Parathyroid adenoma (tissue), 2 donors: ENCODE data around the gene SFMBT2.

Source experiments
- H2AFZ ChIP-seq: fragments of 300-600 bp; sonication (generic); one replicate; pipeline ENCODE4 v1.7.0; 2017; ENCODE audit warnings: antibody characterized with exemption, mild to moderate bottlenecking
- H3K27ac ChIP-seq: fragments of 300-600 bp; sonication (generic); one replicate; pipeline ENCODE4 v1.7.0; 2017
- H3K27me3 ChIP-seq: fragments of 300-600 bp; sonication (generic); one replicate; pipeline ENCODE4 v1.7.0; 2017; ENCODE audit warnings: low read length; ENCODE audit not compliant: control insufficient read depth, insufficient read depth
- H3K36me3 ChIP-seq: fragments of 300-600 bp; sonication (generic); one replicate; pipeline ENCODE4 v1.7.0; 2017; ENCODE audit warnings: low read length; ENCODE audit not compliant: control insufficient read depth, insufficient read depth
- H3K4me1 ChIP-seq: fragments of 300-600 bp; sonication (generic); one replicate; pipeline ENCODE4 v1.7.0; 2017; ENCODE audit warnings: control low read depth
- H3K4me2 ChIP-seq: fragments of 300-600 bp; sonication (generic); one replicate; pipeline ENCODE4 v1.7.0; 2017; ENCODE audit warnings: low read length
- H3K4me3 ChIP-seq: fragments of 300-600 bp; sonication (generic); one replicate; pipeline ENCODE4 v1.7.0; 2017; ENCODE audit warnings: low read depth, low read length
- H3K79me2 ChIP-seq: fragments of 300-600 bp; sonication (generic); one replicate; pipeline ENCODE4 v1.7.0; 2017; ENCODE audit warnings: control low read depth
- H3K9ac ChIP-seq: fragments of 300-600 bp; sonication (generic); one replicate; pipeline ENCODE4 v1.7.0; 2017; ENCODE audit warnings: mild to moderate bottlenecking
- H3K9me3 ChIP-seq: fragments of 300-600 bp; sonication (generic); one replicate; pipeline ENCODE4 v1.7.0; 2017; ENCODE audit warnings: low read length; ENCODE audit not compliant: control insufficient read depth
- TF ChIP-seq, protein P1 (sequence below): fragments of 300-600 bp; sonication (generic); IDR thresholded peaks from one replicate; pipeline ENCODE4 v1.7.0; 2017; ENCODE audit warnings: antibody characterized with exemption, mild to moderate bottlenecking
- donor health status: primary hyperparathyroidism.

SFMBT2 gene

DNA sequence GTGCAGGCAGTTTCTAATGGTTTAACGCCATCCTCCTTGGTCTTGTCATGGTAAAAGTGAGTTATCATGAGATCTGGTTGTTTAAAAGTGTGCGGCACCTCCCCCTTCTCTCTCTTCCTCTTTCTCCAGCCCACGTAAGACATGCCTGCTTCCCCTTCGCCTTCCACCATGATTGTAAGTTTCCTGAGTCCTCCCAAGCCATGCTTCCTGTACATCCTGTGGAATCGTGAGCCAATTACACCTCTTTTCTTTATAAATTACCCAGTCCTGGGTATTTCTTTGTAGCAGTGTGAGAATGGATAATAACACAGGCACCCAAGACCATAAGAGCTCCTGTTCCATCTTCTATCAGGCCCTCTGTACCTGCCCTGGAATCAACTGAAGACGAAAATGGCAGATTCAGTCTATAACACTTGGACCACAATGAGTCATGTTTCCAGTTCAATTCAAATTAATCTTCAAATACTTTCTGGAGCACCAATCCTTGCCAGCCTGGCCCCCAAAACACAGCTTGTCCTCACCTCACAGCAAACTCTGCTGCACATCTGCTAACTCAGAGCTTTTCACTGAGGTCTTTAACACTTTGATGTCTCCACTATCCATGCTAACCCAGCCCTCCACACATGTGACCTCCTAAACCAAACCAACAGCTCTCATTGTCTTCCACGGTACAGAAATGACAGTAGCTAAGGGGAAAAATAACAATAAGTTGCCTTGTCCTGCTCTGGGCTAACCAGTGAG is 73.2 kb downstream of the SFMBT2 start:
- Histone ChIP-seq H3K9me3 (no peaks in the 10 kb centered on the region), H3K4me2 (no peak overlapping the region), H3K79me2 (peaks cover 37% of the 10 kb centered on the region), H3K9ac (no peak overlapping the region), H3K4me1 (no peaks in the 10 kb centered on the region), H3K4me3 (no peak overlapping the region), H2AFZ (no peak overlapping the region), H3K27ac (no peak overlapping the region), H3K27me3 (no peaks in the 10 kb centered on the region), H3K36me3 (no peaks in the 10 kb centered on the region)
- TF ChIP-seq, protein P1, sequence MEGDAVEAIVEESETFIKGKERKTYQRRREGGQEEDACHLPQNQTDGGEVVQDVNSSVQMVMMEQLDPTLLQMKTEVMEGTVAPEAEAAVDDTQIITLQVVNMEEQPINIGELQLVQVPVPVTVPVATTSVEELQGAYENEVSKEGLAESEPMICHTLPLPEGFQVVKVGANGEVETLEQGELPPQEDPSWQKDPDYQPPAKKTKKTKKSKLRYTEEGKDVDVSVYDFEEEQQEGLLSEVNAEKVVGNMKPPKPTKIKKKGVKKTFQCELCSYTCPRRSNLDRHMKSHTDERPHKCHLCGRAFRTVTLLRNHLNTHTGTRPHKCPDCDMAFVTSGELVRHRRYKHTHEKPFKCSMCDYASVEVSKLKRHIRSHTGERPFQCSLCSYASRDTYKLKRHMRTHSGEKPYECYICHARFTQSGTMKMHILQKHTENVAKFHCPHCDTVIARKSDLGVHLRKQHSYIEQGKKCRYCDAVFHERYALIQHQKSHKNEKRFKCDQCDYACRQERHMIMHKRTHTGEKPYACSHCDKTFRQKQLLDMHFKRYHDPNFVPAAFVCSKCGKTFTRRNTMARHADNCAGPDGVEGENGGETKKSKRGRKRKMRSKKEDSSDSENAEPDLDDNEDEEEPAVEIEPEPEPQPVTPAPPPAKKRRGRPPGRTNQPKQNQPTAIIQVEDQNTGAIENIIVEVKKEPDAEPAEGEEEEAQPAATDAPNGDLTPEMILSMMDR: no peak

- Histone ChIP-seq H3K36me3 (no peaks in the 10 kb centered on the region), H3K9me3 (no peaks in the 10 kb centered on the region), H3K4me3 (no peak overlapping the region), H3K4me2 (no peak overlapping the region), H3K27ac (no peak overlapping the region), H3K4me1 (no peaks in the 10 kb centered on the region), H2AFZ (no peak overlapping the region), H3K9ac (no peak overlapping the region), H3K27me3 (no peaks in the 10 kb centered on the region), H3K79me2 (peaks cover 36% of the 10 kb centered on the region)
- TF ChIP-seq, protein P1: no peak
Measured at GRCh38 chr10:7335977-7336376, 74.9 kb downstream of the SFMBT2 start.

- H3K27ac ChIP-seq: peak overlapping the region; percentile 27
- no peaks in the 10 kb centered on the region for H3K27me3 ChIP-seq
- H3K79me2 ChIP-seq: peaks cover 31% of the 10 kb centered on the region
- no peak overlapping the region for H3K9ac ChIP-seq
- H2AFZ ChIP-seq: no peak overlapping the region
- no peak overlapping the region for H3K4me2 ChIP-seq
- TF ChIP-seq, protein P1: no peak
- no peaks in the 10 kb centered on the region for H3K9me3 ChIP-seq
- no peaks in the 10 kb centered on the region for H3K36me3 ChIP-seq
- H3K4me3 ChIP-seq: no peak overlapping the region
- no peaks in the 10 kb centered on the region for H3K4me1 ChIP-seq
Measured at GRCh38 chr10:7334642-7334964, 76.2 kb downstream of the SFMBT2 start.

GRCh38 chr10:7333961-7334641 is 76.7 kb downstream of the SFMBT2 start:
- no peaks in the 10 kb centered on the region for H3K36me3 ChIP-seq
- peak overlapping the region; percentile 27 for H3K27ac ChIP-seq
- TF ChIP-seq, protein P1: no peak

More at GRCh38 chr10:7333961-7334641, 76.7 kb downstream of the SFMBT2 start:
- peaks cover 32% of the 10 kb centered on the region for H3K79me2 ChIP-seq
- H3K4me2 ChIP-seq: no peak overlapping the region
- no peaks in the 10 kb centered on the region for H3K9me3 ChIP-seq
- H2AFZ ChIP-seq: no peak overlapping the region
- H3K4me1 ChIP-seq: no peaks in the 10 kb centered on the region
- no peaks in the 10 kb centered on the region for H3K27me3 ChIP-seq
- H3K4me3 ChIP-seq: no peak overlapping the region
- H3K9ac ChIP-seq: no peak overlapping the region
